ENCODE measurements around the gene SPON1. TPM values are rescaled to one million over a fixed set of nuclear protein-coding genes. Genes with fewer than 3 reads are reported as not detected.

SPON1 gene
- total and polyA plus RNA-seq, 2 donors (not counting 1 experiment from before 2014, with no cell fraction given), result 0.30 TPM; not detected in 1

- Histone ChIP-seq H3K4me2 (replicated peaks; ENCODE audit: low read depth, low read length, poor library complexity, severe bottlenecking) (no peak overlapping the region), H3K79me2 (ENCODE audit: control insufficient read depth, insufficient read depth, low read length) (no peaks in the 10 kb centered on the region), H3K9ac (ENCODE audit: low read length) (no peak overlapping the region), H3K36me3 (replicated peaks in 1 of 2; ENCODE audit: control extremely low read depth in 1 of 2, control insufficient read depth in 1 of 2, extremely low read depth in 1 of 2, insufficient read depth in 2 of 2, low read length in 1 of 2) (no peaks in the 10 kb centered on the region), H3K9me3 (ENCODE audit: control extremely low read depth in 1 of 3, control insufficient read depth in 2 of 3, insufficient read depth in 1 of 3, low read length in 2 of 3) (peaks cover 0 to 1% (median 0%) of the 10 kb centered on the region in 3 donors), H3K4me3 (ENCODE audit: control extremely low read depth in 1 of 5, extremely low read depth in 1 of 5, insufficient read depth in 1 of 5, low read depth in 2 of 5, low read length in 4 of 5) (no peak overlapping the region), H3K4me1 (ENCODE audit: control insufficient read depth in 2 of 2, insufficient read depth in 2 of 2, low read length in 2 of 2) (no peaks in the 10 kb centered on the region), H4K20me1 (ENCODE audit: control insufficient read depth, insufficient read depth, low read length, poor library complexity, severe bottlenecking) (no peaks in the 10 kb centered on the region), H3K27me3 (replicated peaks in 1 of 4; ENCODE audit: control extremely low read depth in 1 of 4, control insufficient read depth in 3 of 4, insufficient read depth in 4 of 4, low read length in 3 of 4) (peaks cover 0 to 3% (median under 1%) of the 10 kb centered on the region in 4 experiments), H2AFZ (ENCODE audit: insufficient read depth, low read depth, low read length, poor library complexity, severe bottlenecking) (no peak overlapping the region), H3K27ac (ENCODE audit: low read length in 2 of 2) (no peak overlapping the region)
- intact Hi-C loops (cut with micrococcal nuclease), result no loop called here
- Mint-ChIP-seq H3K9me3 (ENCODE audit: insufficient read depth) (no peaks in the 10 kb centered on the region), H3K27me3 (peaks cover 31% of the 10 kb centered on the region), H3K4me3 (no peak overlapping the region), H3K27ac (no peak overlapping the region), H3K4me1 (no peaks in the 10 kb centered on the region)
- POLR2A ChIA-PET, result no interaction called here
- no CpG with 5 or more reads among the region's 3 CpGs for WGBS (ENCODE audit: insufficient coverage)
- ATAC-seq (ENCODE audit: low read depth) (no peak), DNase-seq (no peak)
- TF ChIP-seq EZH2 (IDR thresholded peaks at IDR 0.05; ENCODE audit: borderline replicate concordance, insufficient read depth, low read depth, low read length, poor library complexity, severe bottlenecking) (no peak), CTCF (IDR thresholded peaks at IDR 0.05) (no peak)
- CTCF ChIA-PET, result interaction anchor here (0.9 kb wide), 1 partner anchor 26 kb away, joined by 3 read pairs; no protein-coding TSS in a partner anchor
Measured at GRCh38 chr11:14218728-14219127, 256.2 kb downstream of the SPON1 start.

GRCh38 chr11:14223636-14224288 is 261.2 kb downstream of the SPON1 start:
- Mint-ChIP-seq H3K9me3 (ENCODE audit: insufficient read depth) (peaks cover 3% of the 10 kb centered on the region), H3K27me3 (peaks cover 9% of the 10 kb centered on the region), H3K27ac (no peak overlapping the region), H3K4me1 (peaks cover 9% of the 10 kb centered on the region), H3K4me3 (no peak overlapping the region)
- DNase-seq (no peak), ATAC-seq (ENCODE audit: low read depth) (no peak)
- Histone ChIP-seq H3K4me2 (replicated peaks; ENCODE audit: low read depth, low read length, poor library complexity, severe bottlenecking) (no peak overlapping the region), H3K36me3 (replicated peaks in 1 of 2; ENCODE audit: control extremely low read depth in 1 of 2, control insufficient read depth in 1 of 2, extremely low read depth in 1 of 2, insufficient read depth in 2 of 2, low read length in 1 of 2) (no peaks in the 10 kb centered on the region), H3K9me3 (ENCODE audit: control extremely low read depth in 1 of 3, control insufficient read depth in 2 of 3, insufficient read depth in 1 of 3, low read length in 2 of 3) (peaks cover 1 to 4% (median 4%) of the 10 kb centered on the region in 3 donors), H3K9ac (ENCODE audit: low read length) (no peak overlapping the region), H4K20me1 (ENCODE audit: control insufficient read depth, insufficient read depth, low read length, poor library complexity, severe bottlenecking) (no peaks in the 10 kb centered on the region), H3K4me3 (ENCODE audit: control extremely low read depth in 1 of 5, extremely low read depth in 1 of 5, insufficient read depth in 1 of 5, low read depth in 2 of 5, low read length in 4 of 5) (no peak overlapping the region), H2AFZ (ENCODE audit: insufficient read depth, low read depth, low read length, poor library complexity, severe bottlenecking) (no peak overlapping the region), H3K4me1 (ENCODE audit: control insufficient read depth in 2 of 2, insufficient read depth in 2 of 2, low read length in 2 of 2) (peaks cover 6% of the 10 kb centered on the region in 2 donors), H3K79me2 (ENCODE audit: control insufficient read depth, insufficient read depth, low read length) (no peaks in the 10 kb centered on the region), H3K27ac (ENCODE audit: low read length in 2 of 2) (no peak overlapping the region), H3K27me3 (replicated peaks in 1 of 4; ENCODE audit: control extremely low read depth in 1 of 4, control insufficient read depth in 3 of 4, insufficient read depth in 4 of 4, low read length in 3 of 4) (peaks cover 0 to 2% (median 0%) of the 10 kb centered on the region in 4 experiments)
- WGBS (ENCODE audit: insufficient coverage), result 71% methylated on average over 2 of the region's 5 CpGs
- intact Hi-C loops (cut with micrococcal nuclease), result no loop called here
- ChIA-PET CTCF (no interaction called here), POLR2A (no interaction called here)
- TF ChIP-seq EZH2 (IDR thresholded peaks at IDR 0.05; ENCODE audit: borderline replicate concordance, insufficient read depth, low read depth, low read length, poor library complexity, severe bottlenecking) (no peak), CTCF (IDR thresholded peaks at IDR 0.05) (no peak)

All from B cell (primary cell).